ENCODE results near the gene BMERB1. TPM values are rescaled to one million over a fixed set of nuclear protein-coding genes. Genes with fewer than 3 reads are reported as not detected.

BMERB1 gene
- polyA plus RNA-seq, 1 of the 3 experiments (the other 2 are of a cell fraction), result 33.9 TPM

- POLR2A ChIA-PET, result no interaction called here
- DNase-seq, result no peak
Measured at GRCh38 chr16:15532825-15533224, 98.4 kb downstream of the BMERB1 start.

GRCh38 chr16:15533386-15533785 lies 99.0 kb downstream of the BMERB1 start:
- H3K4me3 ChIP-seq (ENCODE audit: low read depth in 2 of 2, low read length in 1 of 2), result no peak overlapping the region
- no peaks in the 10 kb centered on the region for H4K20me1 ChIP-seq (ENCODE audit: insufficient read depth)
- ChIA-PET POLR2A (no interaction called here), CTCF (interaction anchor here (3.9 kb wide), 1 partner anchor 18 kb away, joined by 16 read pairs; no protein-coding TSS in a partner anchor)
- no peaks in the 10 kb centered on the region for H3K9me2 ChIP-seq
- TF ChIP-seq CHD2 (IDR thresholded peaks at IDR 0.05; ENCODE audit: low read length, partially characterized antibody), result no peak
- no peak for TF ChIP-seq RCOR1 (IDR thresholded peaks at IDR 0.05; ENCODE audit: low read length)
- no peak for TF ChIP-seq USF1 (IDR thresholded peaks at IDR 0.05; ENCODE audit: borderline replicate concordance, low read depth)
- TF ChIP-seq IRF3 (IDR thresholded peaks at IDR 0.05; ENCODE audit: low read depth, low read length), result no peak
- TF ChIP-seq TCF12 (IDR thresholded peaks at IDR 0.05), result no peak
- no peaks in the 10 kb centered on the region for H3K79me2 ChIP-seq (ENCODE audit: insufficient read depth)
- H3K9me3 ChIP-seq, result no peaks in the 10 kb centered on the region
- no peaks in the 10 kb centered on the region; a peak in 1 of 4 replicates for H3K4me1 ChIP-seq (ENCODE audit: control insufficient read depth in 1 of 2, insufficient read depth in 2 of 2, low read depth in 1 of 2, low read length in 1 of 2)
- no peak for DNase-seq
- no peak overlapping the region for H3K9ac ChIP-seq
- H3K36me3 ChIP-seq (replicated peaks in 1 of 2; ENCODE audit: control insufficient read depth in 1 of 2, insufficient read depth in 2 of 2, low read length in 1 of 2), result peaks cover 0 to 3% of the 10 kb centered on the region in 2 experiments
- H3K27ac ChIP-seq (ENCODE audit: low read depth in 2 of 2, low read length in 1 of 2), result no peak overlapping the region
- H3K27me3 ChIP-seq (ENCODE audit: insufficient read depth), result no peaks in the 10 kb centered on the region
- H3F3A ChIP-seq (replicated peaks; ENCODE audit: insufficient read depth), result no peaks in the 10 kb centered on the region
- H2AFZ ChIP-seq (ENCODE audit: low read depth), result no peak overlapping the region
- 92% methylated on average over 4 of the region's 4 CpGs for WGBS (ENCODE audit: low lambda C conversion rate)
- H3K4me2 ChIP-seq, result no peak overlapping the region

More at GRCh38 chr16:15532825-15533224, 98.4 kb downstream of the BMERB1 start:
- no peaks in the 10 kb centered on the region for H3F3A ChIP-seq (replicated peaks; ENCODE audit: insufficient read depth)
- no peaks in the 10 kb centered on the region for H4K20me1 ChIP-seq (ENCODE audit: insufficient read depth)
- H3K9me3 ChIP-seq, result no peaks in the 10 kb centered on the region
- H3K4me3 ChIP-seq (ENCODE audit: low read depth in 2 of 2, low read length in 1 of 2), result no peak overlapping the region
- no peak overlapping the region for H2AFZ ChIP-seq (ENCODE audit: low read depth)
- H3K4me1 ChIP-seq (ENCODE audit: control insufficient read depth in 1 of 2, insufficient read depth in 2 of 2, low read depth in 1 of 2, low read length in 1 of 2), result no peaks in the 10 kb centered on the region; a peak in 1 of 4 replicates
- CTCF ChIA-PET, result interaction anchor here (3.9 kb wide), 1 partner anchor 18 kb away, joined by 16 read pairs; no protein-coding TSS in a partner anchor
- 97% methylated on average over 7 of the region's 7 CpGs for WGBS (ENCODE audit: low lambda C conversion rate)
- H3K9ac ChIP-seq, result no peak overlapping the region
- TF ChIP-seq TEAD4 (IDR thresholded peaks at IDR 0.05; ENCODE audit: borderline replicate concordance, insufficient read depth), result no peak
- TF ChIP-seq PBX3 (IDR thresholded peaks at IDR 0.05), result no peak
- no peak for TF ChIP-seq CTCF (IDR thresholded peaks at IDR 0.05)
- TF ChIP-seq TAF1 (IDR thresholded peaks at IDR 0.05; ENCODE audit: borderline replicate concordance, low read depth, low read length), result no peak
- TF ChIP-seq TCF12 (IDR thresholded peaks at IDR 0.05), result no peak
- H3K9me2 ChIP-seq, result no peaks in the 10 kb centered on the region
- H3K36me3 ChIP-seq (replicated peaks in 1 of 2; ENCODE audit: control insufficient read depth in 1 of 2, insufficient read depth in 2 of 2, low read length in 1 of 2), result peaks cover 0 to 3% of the 10 kb centered on the region in 2 experiments
- no peaks in the 10 kb centered on the region for H3K79me2 ChIP-seq (ENCODE audit: insufficient read depth)
- H3K27me3 ChIP-seq (ENCODE audit: insufficient read depth), result no peaks in the 10 kb centered on the region
- no peak overlapping the region for H3K27ac ChIP-seq (ENCODE audit: low read depth in 2 of 2, low read length in 1 of 2)
- H3K4me2 ChIP-seq, result no peak overlapping the region
